B cell (primary cell): ENCODE measurements around the gene LMNTD1.

Experiments
- EZH2 ChIP-seq: IDR thresholded peaks from 2 replicates; pipeline ENCODE4 v1.6.1; 2012; ENCODE audit warnings: borderline replicate concordance, low read depth, mild to moderate bottlenecking, moderate library complexity, low read length; ENCODE audit not compliant: insufficient read depth, poor library complexity, severe bottlenecking
- TF ChIP-seq, protein P1 (sequence below): fragments of 200-600 bp; IDR thresholded peaks from one replicate; pipeline ENCODE4 v1.8.0; 2022; ENCODE audit warnings: antibody characterized with exemption, mild to moderate bottlenecking

DNA sequence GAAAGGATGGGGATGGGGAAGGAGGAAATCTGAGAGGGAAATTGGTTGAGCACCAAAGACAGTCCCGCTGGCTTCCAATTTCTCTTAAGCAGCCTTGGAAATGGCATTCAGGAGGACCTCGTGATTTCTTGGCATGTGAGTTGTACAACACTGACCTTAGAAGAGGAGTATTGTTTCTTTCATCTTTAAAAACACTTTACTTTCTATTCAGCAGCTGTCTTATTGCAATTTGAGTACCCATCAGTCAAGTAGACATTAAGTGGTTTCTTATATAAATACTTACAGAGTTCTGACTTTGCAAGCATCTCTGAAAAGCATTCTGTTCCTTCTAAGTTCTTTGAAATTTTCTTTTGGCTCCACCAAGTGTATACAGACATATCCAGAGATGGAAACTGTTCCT lies 83.2 kb downstream of the LMNTD1 start:
- TF ChIP-seq, protein P1, sequence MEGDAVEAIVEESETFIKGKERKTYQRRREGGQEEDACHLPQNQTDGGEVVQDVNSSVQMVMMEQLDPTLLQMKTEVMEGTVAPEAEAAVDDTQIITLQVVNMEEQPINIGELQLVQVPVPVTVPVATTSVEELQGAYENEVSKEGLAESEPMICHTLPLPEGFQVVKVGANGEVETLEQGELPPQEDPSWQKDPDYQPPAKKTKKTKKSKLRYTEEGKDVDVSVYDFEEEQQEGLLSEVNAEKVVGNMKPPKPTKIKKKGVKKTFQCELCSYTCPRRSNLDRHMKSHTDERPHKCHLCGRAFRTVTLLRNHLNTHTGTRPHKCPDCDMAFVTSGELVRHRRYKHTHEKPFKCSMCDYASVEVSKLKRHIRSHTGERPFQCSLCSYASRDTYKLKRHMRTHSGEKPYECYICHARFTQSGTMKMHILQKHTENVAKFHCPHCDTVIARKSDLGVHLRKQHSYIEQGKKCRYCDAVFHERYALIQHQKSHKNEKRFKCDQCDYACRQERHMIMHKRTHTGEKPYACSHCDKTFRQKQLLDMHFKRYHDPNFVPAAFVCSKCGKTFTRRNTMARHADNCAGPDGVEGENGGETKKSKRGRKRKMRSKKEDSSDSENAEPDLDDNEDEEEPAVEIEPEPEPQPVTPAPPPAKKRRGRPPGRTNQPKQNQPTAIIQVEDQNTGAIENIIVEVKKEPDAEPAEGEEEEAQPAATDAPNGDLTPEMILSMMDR = no peak
- no peak for TF ChIP-seq EZH2
